Osteocyte (in vitro differentiated cells): ENCODE results near the gene MYO3A. TPM values are rescaled to one million over a fixed set of nuclear protein-coding genes. Genes with fewer than 3 reads are reported as not detected.

Source experiments
- DNase-seq: peaks from one replicate; pipeline ENCODE4 v3.0.0; 2021; ENCODE audit warnings: mixed read lengths; ENCODE audit not compliant: unreplicated experiment; ENCODE audit errors: extremely low spot score
- H3K27ac Mint-ChIP-seq: one replicate; pipeline ENCODE4 v1.8.0; 2021; ENCODE audit warnings: mild to moderate bottlenecking, mixed read lengths; ENCODE audit not compliant: unreplicated experiment
- H3K27me3 Mint-ChIP-seq: one replicate; pipeline ENCODE4 v1.8.0; 2021; ENCODE audit warnings: mixed read lengths; ENCODE audit not compliant: unreplicated experiment
- H3K36me3 Mint-ChIP-seq: one replicate; pipeline ENCODE4 v1.8.0; 2021; ENCODE audit warnings: mixed read lengths; ENCODE audit not compliant: unreplicated experiment
- H3K4me1 Mint-ChIP-seq: one replicate; pipeline ENCODE4 v1.8.0; 2021; ENCODE audit warnings: mixed read lengths; ENCODE audit not compliant: unreplicated experiment
- H3K4me3 Mint-ChIP-seq: one replicate; pipeline ENCODE4 v1.8.0; 2021; ENCODE audit warnings: mild to moderate bottlenecking, moderate library complexity, mixed read lengths; ENCODE audit not compliant: unreplicated experiment
- H3K9me3 Mint-ChIP-seq: one replicate; pipeline ENCODE4 v1.8.0; 2021; ENCODE audit warnings: mixed read lengths; ENCODE audit not compliant: unreplicated experiment
- total RNA-seq: library from RNA; stranded (reverse); gene quantifications from 2 replicates; pipeline ENCODE4 v1.2.1, GENCODE V29; 2021
- TF ChIP-seq, protein P1 (sequence below): fragments of 200-600 bp; sonication (generic); IDR thresholded peaks from 2 replicates; pipeline ENCODE4 v1.5.0; 2021; ENCODE audit warnings: antibody characterized with exemption, mild to moderate bottlenecking, moderate library complexity

MYO3A gene
- total RNA-seq, 1 donor from 2014 or later = not detected

DNA sequence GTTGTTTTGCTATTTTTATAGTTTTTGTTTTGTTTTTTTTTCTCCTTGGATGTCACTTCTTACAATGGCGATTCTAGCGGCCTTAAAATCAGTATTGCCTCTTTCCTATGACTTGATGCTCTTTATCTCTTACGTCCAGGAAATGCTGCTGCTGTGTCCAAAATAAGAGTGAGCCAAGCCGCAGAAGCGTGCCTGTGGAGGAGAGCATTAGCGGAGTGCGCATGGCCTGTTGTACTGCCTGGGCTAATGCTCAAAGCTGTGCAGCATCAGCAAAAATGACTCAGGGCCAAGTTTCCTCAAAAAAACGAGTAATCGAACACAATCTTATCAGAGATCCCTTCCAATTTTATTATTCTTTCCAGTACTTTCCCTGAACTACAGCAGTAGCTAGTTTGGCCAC lies 264.1 kb downstream of the MYO3A start:
- H3K36me3 Mint-ChIP-seq = no peaks in the 10 kb centered on the region
- H3K4me1 Mint-ChIP-seq = no peaks in the 10 kb centered on the region
- no peaks in the 10 kb centered on the region for H3K9me3 Mint-ChIP-seq
- no peak overlapping the region for H3K27ac Mint-ChIP-seq
- H3K4me3 Mint-ChIP-seq = no peak overlapping the region
- TF ChIP-seq, protein P1, sequence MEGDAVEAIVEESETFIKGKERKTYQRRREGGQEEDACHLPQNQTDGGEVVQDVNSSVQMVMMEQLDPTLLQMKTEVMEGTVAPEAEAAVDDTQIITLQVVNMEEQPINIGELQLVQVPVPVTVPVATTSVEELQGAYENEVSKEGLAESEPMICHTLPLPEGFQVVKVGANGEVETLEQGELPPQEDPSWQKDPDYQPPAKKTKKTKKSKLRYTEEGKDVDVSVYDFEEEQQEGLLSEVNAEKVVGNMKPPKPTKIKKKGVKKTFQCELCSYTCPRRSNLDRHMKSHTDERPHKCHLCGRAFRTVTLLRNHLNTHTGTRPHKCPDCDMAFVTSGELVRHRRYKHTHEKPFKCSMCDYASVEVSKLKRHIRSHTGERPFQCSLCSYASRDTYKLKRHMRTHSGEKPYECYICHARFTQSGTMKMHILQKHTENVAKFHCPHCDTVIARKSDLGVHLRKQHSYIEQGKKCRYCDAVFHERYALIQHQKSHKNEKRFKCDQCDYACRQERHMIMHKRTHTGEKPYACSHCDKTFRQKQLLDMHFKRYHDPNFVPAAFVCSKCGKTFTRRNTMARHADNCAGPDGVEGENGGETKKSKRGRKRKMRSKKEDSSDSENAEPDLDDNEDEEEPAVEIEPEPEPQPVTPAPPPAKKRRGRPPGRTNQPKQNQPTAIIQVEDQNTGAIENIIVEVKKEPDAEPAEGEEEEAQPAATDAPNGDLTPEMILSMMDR = no peak
- H3K27me3 Mint-ChIP-seq = no peaks in the 10 kb centered on the region
- DNase-seq = no peak

- Mint-ChIP-seq H3K27me3 (no peaks in the 10 kb centered on the region), H3K36me3 (no peaks in the 10 kb centered on the region), H3K4me3 (no peak overlapping the region), H3K27ac (no peak overlapping the region), H3K4me1 (no peaks in the 10 kb centered on the region), H3K9me3 (no peaks in the 10 kb centered on the region)
- TF ChIP-seq, protein P1 = no peak
- DNase-seq = no peak
Measured at GRCh38 chr10:26199841-26200240, 265.8 kb downstream of the MYO3A start.

DNA sequence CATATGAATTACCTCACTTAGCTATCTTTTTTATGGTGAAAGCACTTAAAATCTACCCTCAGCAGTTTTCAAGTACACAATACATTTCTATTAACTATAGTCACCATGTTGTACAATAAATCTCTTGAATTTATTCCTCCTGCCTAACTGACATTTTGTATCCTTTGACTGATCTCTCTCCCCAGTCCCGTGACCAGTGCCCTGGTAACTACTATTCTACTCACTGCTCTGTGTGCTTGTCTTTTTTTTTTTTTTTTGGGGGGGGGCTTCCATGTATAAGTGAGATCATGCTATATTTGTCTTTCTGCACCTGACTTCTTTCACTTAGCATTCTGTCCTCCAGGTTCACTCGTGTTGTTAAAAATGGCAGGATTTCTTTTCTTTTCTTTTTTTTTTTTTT lies 271.2 kb downstream of the MYO3A start:
- no peaks in the 10 kb centered on the region for H3K27me3 Mint-ChIP-seq
- no peaks in the 10 kb centered on the region for H3K4me1 Mint-ChIP-seq
- TF ChIP-seq, protein P1 = no peak
- H3K27ac Mint-ChIP-seq = no peak overlapping the region
- no peak overlapping the region for H3K4me3 Mint-ChIP-seq
- no peaks in the 10 kb centered on the region for H3K36me3 Mint-ChIP-seq
- H3K9me3 Mint-ChIP-seq = no peaks in the 10 kb centered on the region
- no peak for DNase-seq

GRCh38 chr10:26211781-26212444 lies 277.9 kb downstream of the MYO3A start:
- no peak for DNase-seq
- H3K4me1 Mint-ChIP-seq = peaks cover 11% of the 10 kb centered on the region

GRCh38 chr10:26212511-26212910 lies 278.5 kb downstream of the MYO3A start:
- Mint-ChIP-seq H3K27ac (no peak overlapping the region), H3K4me1 (peaks cover 13% of the 10 kb centered on the region), H3K36me3 (no peaks in the 10 kb centered on the region), H3K27me3 (peaks cover 40% of the 10 kb centered on the region), H3K9me3 (peaks cover 3% of the 10 kb centered on the region), H3K4me3 (no peak overlapping the region)
- TF ChIP-seq, protein P1 = no peak
- no peak for DNase-seq

More at GRCh38 chr10:26211781-26212444, 277.9 kb downstream of the MYO3A start:
- Mint-ChIP-seq H3K27me3 (peaks cover 34% of the 10 kb centered on the region), H3K27ac (no peak overlapping the region), H3K4me3 (no peak overlapping the region), H3K36me3 (no peaks in the 10 kb centered on the region), H3K9me3 (peaks cover 3% of the 10 kb centered on the region)
- TF ChIP-seq, protein P1 = no peak
